ENCODE measurements around the gene ZNF277. TPM values are rescaled to one million over a fixed set of nuclear protein-coding genes. Genes with fewer than 3 reads are reported as not detected.
A peak's percentile ranks its signal among the peaks of the same experiment; 100 is the strongest.

Gene ZNF277
- total RNA-seq, 2 donors from 2014 or later = 20.3 to 20.4 TPM

DNA sequence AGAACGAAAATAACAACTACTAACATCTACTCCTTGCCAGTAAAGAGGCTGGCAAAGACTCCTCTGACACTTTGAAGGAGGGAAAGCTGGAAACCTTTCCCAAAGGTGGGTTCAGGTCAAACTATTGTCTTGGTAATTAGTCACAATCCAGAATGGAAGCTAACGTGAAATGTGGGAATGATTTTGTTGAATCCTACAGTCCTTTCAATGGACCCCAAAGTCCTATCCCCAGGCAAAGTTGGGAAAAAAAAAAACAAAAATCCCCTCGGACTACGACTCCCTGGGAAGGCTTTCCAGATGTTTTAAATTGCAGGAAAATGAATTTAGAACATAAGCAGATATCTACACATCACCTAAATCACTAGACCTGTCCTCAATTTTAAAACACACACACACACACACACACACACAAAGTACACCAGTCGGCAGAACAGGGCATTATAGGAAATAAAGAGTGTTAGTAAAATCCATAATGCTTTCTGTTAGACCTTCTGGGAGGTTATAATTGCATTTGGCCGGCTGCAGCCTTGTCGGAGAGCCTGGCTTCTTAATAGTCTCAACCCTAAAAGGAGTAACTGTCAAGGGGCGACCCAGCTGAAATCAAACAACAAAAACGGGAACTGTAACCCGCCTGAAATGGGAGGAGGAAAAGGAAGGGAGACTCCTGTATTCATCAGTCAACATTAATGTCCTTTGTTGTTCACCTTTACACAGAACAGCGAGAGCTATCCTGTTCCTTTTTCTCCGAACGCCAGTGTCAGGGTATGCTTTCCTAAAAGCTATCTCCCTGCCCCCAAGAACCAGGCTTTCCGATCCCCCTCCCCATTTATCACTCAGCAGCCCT is 1.8 kb upstream of the ZNF277 start:
- peak overlapping the region; percentile 98 for H3K4me3 ChIP-seq (ENCODE audit: low read length)
- DNase-seq = no peak
- 0 to 1% methylated on average over 10 to 14 of the region's 14 CpGs for WGBS, 2 experiments (ENCODE audit: insufficient coverage in 1 of 2, insufficient read length in 1 of 2)
- peaks cover 24% of the 10 kb centered on the region for H3K4me1 Mint-ChIP-seq
- peak overlapping the region; percentile 93 for H3K4me3 Mint-ChIP-seq
- no peaks in the 10 kb centered on the region for H3K4me1 ChIP-seq (ENCODE audit: control insufficient read depth, insufficient read depth, low read length)
- peak overlapping the region; percentile 93 for H3K27ac ChIP-seq (ENCODE audit: low read depth, low read length)
- TF ChIP-seq, protein P1, sequence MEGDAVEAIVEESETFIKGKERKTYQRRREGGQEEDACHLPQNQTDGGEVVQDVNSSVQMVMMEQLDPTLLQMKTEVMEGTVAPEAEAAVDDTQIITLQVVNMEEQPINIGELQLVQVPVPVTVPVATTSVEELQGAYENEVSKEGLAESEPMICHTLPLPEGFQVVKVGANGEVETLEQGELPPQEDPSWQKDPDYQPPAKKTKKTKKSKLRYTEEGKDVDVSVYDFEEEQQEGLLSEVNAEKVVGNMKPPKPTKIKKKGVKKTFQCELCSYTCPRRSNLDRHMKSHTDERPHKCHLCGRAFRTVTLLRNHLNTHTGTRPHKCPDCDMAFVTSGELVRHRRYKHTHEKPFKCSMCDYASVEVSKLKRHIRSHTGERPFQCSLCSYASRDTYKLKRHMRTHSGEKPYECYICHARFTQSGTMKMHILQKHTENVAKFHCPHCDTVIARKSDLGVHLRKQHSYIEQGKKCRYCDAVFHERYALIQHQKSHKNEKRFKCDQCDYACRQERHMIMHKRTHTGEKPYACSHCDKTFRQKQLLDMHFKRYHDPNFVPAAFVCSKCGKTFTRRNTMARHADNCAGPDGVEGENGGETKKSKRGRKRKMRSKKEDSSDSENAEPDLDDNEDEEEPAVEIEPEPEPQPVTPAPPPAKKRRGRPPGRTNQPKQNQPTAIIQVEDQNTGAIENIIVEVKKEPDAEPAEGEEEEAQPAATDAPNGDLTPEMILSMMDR (conservative IDR thresholded peaks at IDR 0.05) = no peak
- no peaks in the 10 kb centered on the region for H3K27me3 Mint-ChIP-seq (ENCODE audit: insufficient read depth)
- H3K9me3 ChIP-seq (ENCODE audit: control insufficient read depth, low read length) = no peaks in the 10 kb centered on the region
- no peaks in the 10 kb centered on the region for H3K36me3 Mint-ChIP-seq (ENCODE audit: low read depth)
- H3K27ac Mint-ChIP-seq = peak overlapping the region; percentile 32
- peak overlapping the region; percentile 78 for H3K9ac ChIP-seq (ENCODE audit: extremely low read depth, low read length, poor library complexity, severe bottlenecking)
- no peaks in the 10 kb centered on the region for H3K27me3 ChIP-seq (ENCODE audit: control insufficient read depth, insufficient read depth, low read length, poor library complexity, severe bottlenecking)
- no peaks in the 10 kb centered on the region for H3K36me3 ChIP-seq (ENCODE audit: control insufficient read depth, insufficient read depth, low read length)
- H3K9me3 Mint-ChIP-seq = peaks cover 2% of the 10 kb centered on the region

GRCh38 chr7:112205343-112206237 is 905 bp upstream of the ZNF277 start:
- no peaks in the 10 kb centered on the region for H3K36me3 Mint-ChIP-seq (ENCODE audit: low read depth)
- H3K27me3 Mint-ChIP-seq (ENCODE audit: insufficient read depth) = no peaks in the 10 kb centered on the region
- peak; percentile 89 for DNase-seq
- H3K9ac ChIP-seq (ENCODE audit: extremely low read depth, low read length, poor library complexity, severe bottlenecking) = peak overlapping the region; percentile 78
- H3K9me3 Mint-ChIP-seq = peaks cover 2% of the 10 kb centered on the region
- TF ChIP-seq, protein P1 (conservative IDR thresholded peaks at IDR 0.05) = no peak
- H3K4me1 Mint-ChIP-seq = peaks cover 25% of the 10 kb centered on the region
- H3K36me3 ChIP-seq (ENCODE audit: control insufficient read depth, insufficient read depth, low read length) = no peaks in the 10 kb centered on the region
- WGBS, 2 experiments (ENCODE audit: insufficient coverage in 1 of 2, insufficient read length in 1 of 2) = 0% methylated on average over 19 to 69 of the region's 69 CpGs
- H3K27me3 ChIP-seq (ENCODE audit: control insufficient read depth, insufficient read depth, low read length, poor library complexity, severe bottlenecking) = no peaks in the 10 kb centered on the region
- H3K27ac Mint-ChIP-seq = peak overlapping the region; percentile 32
- peak overlapping the region; percentile 93 for H3K27ac ChIP-seq (ENCODE audit: low read depth, low read length)
- peak overlapping the region; percentile 98 for H3K4me3 ChIP-seq (ENCODE audit: low read length)
- no peaks in the 10 kb centered on the region for H3K9me3 ChIP-seq (ENCODE audit: control insufficient read depth, low read length)
- peak overlapping the region; percentile 93 for H3K4me3 Mint-ChIP-seq
- H3K4me1 ChIP-seq (ENCODE audit: control insufficient read depth, insufficient read depth, low read length) = no peaks in the 10 kb centered on the region

DNA sequence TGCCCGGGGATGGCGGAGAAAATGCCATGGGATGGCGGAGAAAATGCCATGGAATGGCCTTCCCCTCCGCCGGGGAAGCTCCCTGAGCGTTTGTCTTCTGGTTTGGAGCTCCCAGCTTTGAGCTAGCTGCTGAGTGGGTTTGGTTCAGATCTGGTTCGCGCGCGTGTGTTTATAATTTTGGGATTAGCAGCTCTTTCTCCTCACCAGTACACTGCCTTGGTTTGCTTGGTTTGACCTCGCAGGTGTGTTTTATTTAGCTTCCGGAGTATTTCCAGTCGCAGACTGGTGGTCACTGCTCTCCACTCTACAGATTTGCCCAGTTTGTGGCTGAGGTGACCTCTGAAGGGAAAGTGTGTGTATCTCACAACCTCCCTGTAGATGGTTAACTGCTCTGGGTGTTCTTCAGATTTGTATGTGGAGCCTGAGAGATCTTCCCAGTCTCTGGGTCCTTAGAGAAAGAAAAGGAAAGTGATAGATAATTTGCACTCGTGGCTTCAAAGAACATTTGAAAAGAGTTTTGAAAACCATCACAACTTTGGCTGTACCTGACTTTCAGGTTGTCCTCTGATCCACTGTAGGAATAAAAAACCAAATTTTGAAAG is 597 bp downstream of the ZNF277 start:
- Histone ChIP-seq H3K4me1 (ENCODE audit: control insufficient read depth, insufficient read depth, low read length) (no peaks in the 10 kb centered on the region), H3K9me3 (ENCODE audit: control insufficient read depth, low read length) (no peaks in the 10 kb centered on the region), H3K27me3 (ENCODE audit: control insufficient read depth, insufficient read depth, low read length, poor library complexity, severe bottlenecking) (no peaks in the 10 kb centered on the region), H3K36me3 (ENCODE audit: control insufficient read depth, insufficient read depth, low read length) (no peaks in the 10 kb centered on the region), H3K9ac (ENCODE audit: extremely low read depth, low read length, poor library complexity, severe bottlenecking) (peak overlapping the region; percentile 89), H3K4me3 (ENCODE audit: low read length) (peak overlapping the region; percentile 98), H3K27ac (ENCODE audit: low read depth, low read length) (no peak overlapping the region)
- peak overlapping the region; percentile 94 for H3K27ac Mint-ChIP-seq
- WGBS, 2 experiments (ENCODE audit: insufficient coverage in 1 of 2, insufficient read length in 1 of 2) = 0 to 2% methylated on average over 8 to 14 of the region's 14 CpGs
- no peaks in the 10 kb centered on the region for H3K27me3 Mint-ChIP-seq (ENCODE audit: insufficient read depth)
- no peaks in the 10 kb centered on the region for H3K9me3 Mint-ChIP-seq
- H3K4me1 Mint-ChIP-seq = peaks cover 29% of the 10 kb centered on the region
- H3K4me3 Mint-ChIP-seq = peak overlapping the region; percentile 93
- no peak for DNase-seq
- no peaks in the 10 kb centered on the region for H3K36me3 Mint-ChIP-seq (ENCODE audit: low read depth)
- TF ChIP-seq, protein P1 (conservative IDR thresholded peaks at IDR 0.05) = no peak

All from endodermal cell (in vitro differentiated cells).